CD14-positive monocyte (primary cell): ENCODE measurements around the gene KAZN. TPM values are rescaled to one million over a fixed set of nuclear protein-coding genes. Genes with fewer than 3 reads are reported as not detected.

Experiments used
- DNase-seq, 3 donors: peaks; one replicate each; pipeline ENCODE4 v3.0.0-alpha.2; 2011 to 2022
- H2AFZ ChIP-seq: 2 replicates; pipeline ENCODE4 v1.6.0; 2012; ENCODE audit warnings: mild to moderate bottlenecking, low read depth, low read length, inconsistent platforms; ENCODE audit not compliant: insufficient read depth, poor library complexity, severe bottlenecking
- H3K27ac ChIP-seq, 2 donors: 1 replicate in 1 of 2; 2 replicates in 1 of 2; pipeline ENCODE4 v1.5.1; 2012 to 2013; ENCODE audit warnings: low read length in 2 of 2, control low read depth in 1 of 2, inconsistent platforms in 1 of 2, low read depth in 1 of 2, mild to moderate bottlenecking in 1 of 2
- H3K27me3 ChIP-seq, 2 donors: one replicate each; pipeline versions ENCODE4 v1.6.0 to v1.6.1; 2011 to 2013; ENCODE audit warnings: low read length in 2 of 2; ENCODE audit not compliant: control insufficient read depth in 2 of 2, insufficient read depth in 2 of 2
- H3K36me3 ChIP-seq, 2 donors: replicated peaks in 1 of 2; 1 replicate in 1 of 2; 2 replicates in 1 of 2; pipeline versions ENCODE4 v1.5.1 to v1.6.1; 2012 to 2013; ENCODE audit warnings: low read length in 2 of 2, control low read depth in 1 of 2, inconsistent platforms in 1 of 2, mild to moderate bottlenecking in 1 of 2; ENCODE audit not compliant: insufficient read depth in 2 of 2, control insufficient read depth in 1 of 2
- H3K4me1 ChIP-seq, 2 donors: 1 replicate in 1 of 2; 2 replicates in 1 of 2; pipeline versions ENCODE4 v1.5.1 to v1.6.1; 2012 to 2013; ENCODE audit warnings: low read length in 2 of 2, control low read depth in 1 of 2, inconsistent platforms in 1 of 2, mild to moderate bottlenecking in 1 of 2, moderate library complexity in 1 of 2; ENCODE audit not compliant: insufficient read depth in 2 of 2, control insufficient read depth in 1 of 2
- H3K4me2 ChIP-seq: replicated peaks from 2 replicates; pipeline ENCODE3; 2012; ENCODE audit warnings: low read length, moderate library complexity, mild to moderate bottlenecking; ENCODE audit not compliant: poor library complexity, severe bottlenecking; ENCODE audit errors: extremely low read depth
- H3K4me3 ChIP-seq, 3 experiments: fragments of 200-600 bp in 1 of 3; sonication (generic) in 1 of 3; replicated peaks in 1 of 3; 1 replicate in 2 of 3; 2 replicates in 1 of 3; pipeline ENCODE4 v1.5.1; 2011 to 2013; ENCODE audit warnings: low read length in 3 of 3, mild to moderate bottlenecking in 3 of 3, control low read depth in 2 of 3, low read depth in 2 of 3, inconsistent platforms in 1 of 3, moderate library complexity in 1 of 3
- H3K79me2 ChIP-seq: 2 replicates; pipeline ENCODE4 v1.6.0; 2012; ENCODE audit warnings: mild to moderate bottlenecking, control low read depth, inconsistent platforms, low read length, moderate library complexity; ENCODE audit not compliant: insufficient read depth
- H3K9ac ChIP-seq: 2 replicates; pipeline ENCODE4 v1.6.0; 2017; ENCODE audit warnings: low read length, mild to moderate bottlenecking; ENCODE audit not compliant: insufficient read depth, poor library complexity, severe bottlenecking
- H3K9me3 ChIP-seq, 2 donors: replicated peaks in 1 of 2; 1 replicate in 1 of 2; 2 replicates in 1 of 2; pipeline versions ENCODE4 v1.5.1 to v1.6.1; 2012 to 2013; ENCODE audit warnings: low read length in 2 of 2, control low read depth in 1 of 2; ENCODE audit not compliant: control insufficient read depth in 1 of 2, insufficient read depth in 1 of 2
- H4K20me1 ChIP-seq: 2 replicates; pipeline ENCODE4 v1.6.0; 2012; ENCODE audit warnings: mild to moderate bottlenecking, low read length, control low read depth, moderate library complexity; ENCODE audit not compliant: insufficient read depth
- H3K27ac Mint-ChIP-seq, 7 donors: one replicate each; pipeline ENCODE4 v1.8.0; 2020; ENCODE audit warnings: mild to moderate bottlenecking in 7 of 7, mixed read lengths in 7 of 7, moderate library complexity in 6 of 7, inconsistent platforms in 2 of 7
- H3K27me3 Mint-ChIP-seq, 3 donors: one replicate each; pipeline ENCODE4 v1.8.0; 2021 to 2022; ENCODE audit warnings: low read depth in 3 of 3, mild to moderate bottlenecking in 3 of 3, mixed read lengths in 3 of 3, moderate library complexity in 3 of 3, inconsistent platforms in 1 of 3
- H3K36me3 Mint-ChIP-seq, 2 donors: one replicate each; pipeline ENCODE4 v1.8.0; 2020; ENCODE audit warnings: mixed read lengths in 2 of 2, inconsistent platforms in 1 of 2, mild to moderate bottlenecking in 1 of 2
- H3K4me1 Mint-ChIP-seq: one replicate; pipeline ENCODE4 v1.8.0; 2020; ENCODE audit warnings: mild to moderate bottlenecking, mixed read lengths
- H3K4me3 Mint-ChIP-seq, 2 donors: one replicate each; pipeline ENCODE4 v1.8.0; 2020; ENCODE audit warnings: mild to moderate bottlenecking in 2 of 2, mixed read lengths in 2 of 2, moderate library complexity in 1 of 2
- H3K9me3 Mint-ChIP-seq, 7 donors: one replicate each; pipeline ENCODE4 v1.8.0; 2020 to 2022; ENCODE audit warnings: mixed read lengths in 7 of 7, mild to moderate bottlenecking in 6 of 7, moderate library complexity in 6 of 7, inconsistent platforms in 2 of 7
- WGBS: methylation state at CpG from one replicate; pipeline ENCODE4 v1.1.5; 2013; ENCODE audit warnings: missing lambda C conversion rate; ENCODE audit not compliant: insufficient coverage; 5-methylcytosine and 5-hydroxymethylcytosine counted together
- intact Hi-C, 2 donors: fragments of 100-400 bp; cut with micrococcal nuclease; formaldehyde crosslinking; loops; one replicate each; pipeline versions ENCODE4 v1.15.0 to v1.15.1; 2023
- polyA plus RNA-seq, 3 donors: library from polyadenylated mRNA; depleted of rRNA in 1 of 3; unstranded in 2 of 3; stranded (reverse) in 1 of 3; fragments of 300-500 nt in 2 of 3; fragments of >200 nt in 1 of 3; fragmentation: Illumina TruSeq in 2 of 3; gene quantifications; 1 replicate in 2 of 3; 2 replicates in 1 of 3; pipeline ENCODE4 v1.2.3, GENCODE V29; 2012 to 2021
- TF ChIP-seq, protein P1 (sequence below): fragments of 200-600 bp; IDR thresholded peaks from one replicate; pipeline ENCODE4 v1.8.0; 2022; ENCODE audit warnings: antibody characterized with exemption, mild to moderate bottlenecking

Gene KAZN
- polyA plus RNA-seq, 3 donors: not detected

DNA sequence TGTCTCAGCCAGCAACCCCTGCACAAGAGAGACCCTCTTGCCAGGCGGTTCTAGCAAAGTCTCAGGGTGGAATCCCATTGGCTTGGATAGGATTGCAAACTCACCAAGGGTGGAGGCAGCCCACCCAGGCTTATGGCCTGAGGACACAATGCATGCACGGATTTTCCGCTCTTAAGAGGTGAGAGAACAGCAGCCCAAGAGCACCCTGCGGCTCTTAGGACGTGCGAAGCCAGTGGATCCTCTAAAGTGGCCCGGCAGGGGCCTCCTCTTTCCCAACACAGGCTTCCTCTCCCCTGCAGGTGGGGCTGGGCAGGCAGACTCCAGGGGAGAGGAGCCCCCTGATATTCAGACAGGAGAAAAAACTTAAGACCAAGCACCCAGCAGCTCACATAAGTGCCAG is 523.8 kb downstream of the KAZN start:
- H3K4me2 ChIP-seq: no peak overlapping the region
- H3K9me3 ChIP-seq: no peaks in the 10 kb centered on the region
- Mint-ChIP-seq H3K36me3 (no peaks in the 10 kb centered on the region), H3K27me3 (peaks cover 3 to 7% (median 4%) of the 10 kb centered on the region in 3 donors), H3K4me1 (no peaks in the 10 kb centered on the region), H3K27ac (no peak overlapping the region), H3K9me3 (no peaks in the 10 kb centered on the region), H3K4me3 (no peak overlapping the region)
- H2AFZ ChIP-seq: no peak overlapping the region
- H3K27ac ChIP-seq: no peak overlapping the region
- no peak for DNase-seq
- no peak overlapping the region for H3K4me3 ChIP-seq
- intact Hi-C loops: no loop called here
- 93% methylated on average over 7 of the region's 7 CpGs for WGBS
- no peaks in the 10 kb centered on the region for H3K79me2 ChIP-seq
- no peaks in the 10 kb centered on the region for H4K20me1 ChIP-seq
- no peak overlapping the region for H3K9ac ChIP-seq
- H3K4me1 ChIP-seq: no peaks in the 10 kb centered on the region
- no peaks in the 10 kb centered on the region for H3K27me3 ChIP-seq
- TF ChIP-seq, protein P1, sequence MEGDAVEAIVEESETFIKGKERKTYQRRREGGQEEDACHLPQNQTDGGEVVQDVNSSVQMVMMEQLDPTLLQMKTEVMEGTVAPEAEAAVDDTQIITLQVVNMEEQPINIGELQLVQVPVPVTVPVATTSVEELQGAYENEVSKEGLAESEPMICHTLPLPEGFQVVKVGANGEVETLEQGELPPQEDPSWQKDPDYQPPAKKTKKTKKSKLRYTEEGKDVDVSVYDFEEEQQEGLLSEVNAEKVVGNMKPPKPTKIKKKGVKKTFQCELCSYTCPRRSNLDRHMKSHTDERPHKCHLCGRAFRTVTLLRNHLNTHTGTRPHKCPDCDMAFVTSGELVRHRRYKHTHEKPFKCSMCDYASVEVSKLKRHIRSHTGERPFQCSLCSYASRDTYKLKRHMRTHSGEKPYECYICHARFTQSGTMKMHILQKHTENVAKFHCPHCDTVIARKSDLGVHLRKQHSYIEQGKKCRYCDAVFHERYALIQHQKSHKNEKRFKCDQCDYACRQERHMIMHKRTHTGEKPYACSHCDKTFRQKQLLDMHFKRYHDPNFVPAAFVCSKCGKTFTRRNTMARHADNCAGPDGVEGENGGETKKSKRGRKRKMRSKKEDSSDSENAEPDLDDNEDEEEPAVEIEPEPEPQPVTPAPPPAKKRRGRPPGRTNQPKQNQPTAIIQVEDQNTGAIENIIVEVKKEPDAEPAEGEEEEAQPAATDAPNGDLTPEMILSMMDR: no peak
- no peaks in the 10 kb centered on the region for H3K36me3 ChIP-seq

DNA sequence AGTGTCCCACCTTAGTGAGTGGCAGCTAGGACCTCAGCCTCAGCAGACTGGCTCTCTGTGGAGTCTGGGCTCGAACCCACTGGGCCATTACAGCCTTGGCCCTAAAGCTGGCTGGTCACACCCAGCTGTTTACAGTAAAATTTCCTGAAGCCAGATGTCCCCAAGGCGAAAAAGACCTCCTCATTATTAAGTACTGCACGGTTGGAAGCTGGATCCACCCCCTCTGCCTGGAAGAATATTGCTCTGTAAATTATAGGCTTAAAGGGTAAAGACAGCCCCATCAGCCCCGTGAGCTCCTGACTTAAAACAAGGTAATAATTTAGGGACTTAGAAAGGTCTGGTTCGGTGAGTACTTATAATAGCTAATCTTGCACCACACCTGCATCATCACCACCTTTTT is 524.8 kb downstream of the KAZN start:
- H3K4me1 Mint-ChIP-seq: no peaks in the 10 kb centered on the region
- H4K20me1 ChIP-seq: no peaks in the 10 kb centered on the region
- no peak overlapping the region for H3K4me3 Mint-ChIP-seq
- no peak overlapping the region for H2AFZ ChIP-seq
- peaks cover 4 to 9% (median 5%) of the 10 kb centered on the region in 3 donors for H3K27me3 Mint-ChIP-seq
- H3K9me3 Mint-ChIP-seq: no peaks in the 10 kb centered on the region
- H3K4me1 ChIP-seq: no peaks in the 10 kb centered on the region
- DNase-seq: no peak
- H3K36me3 ChIP-seq: no peaks in the 10 kb centered on the region
- no peak overlapping the region for H3K27ac ChIP-seq
- no peaks in the 10 kb centered on the region for H3K36me3 Mint-ChIP-seq
- H3K4me3 ChIP-seq: no peak overlapping the region
- H3K79me2 ChIP-seq: no peaks in the 10 kb centered on the region
- TF ChIP-seq, protein P1: no peak
- no peaks in the 10 kb centered on the region for H3K27me3 ChIP-seq
- WGBS: 80% methylated on average over 1 of the region's 5 CpGs
- H3K9ac ChIP-seq: no peak overlapping the region
- intact Hi-C loops: no loop called here
- H3K4me2 ChIP-seq: no peak overlapping the region
- H3K9me3 ChIP-seq: no peaks in the 10 kb centered on the region
- H3K27ac Mint-ChIP-seq: peak overlapping the region in 1 of 7 donors; percentile 18
